GM10248 (cell line): ENCODE measurements around the gene MRPL20.
A peak's percentile ranks its signal among the peaks of the same experiment; 100 is the strongest.
"Not testable (repeated sequence)": the region's sequence is repeated elsewhere in the genome, so short reads cannot be mapped to it uniquely, and the experiment has no call there.

Experiments
- CTCF ChIA-PET: fragments of 300-600 bp; sonication (Branson Sonifier 250); formaldehyde crosslinking; extraction: SDS; loops from one replicate; lab custom pipeline; 2021; ENCODE audit warnings: antibody characterized with exemption; lab: Yijun Ruan, JAX
- POLR2A ChIA-PET: fragments of 350-650 bp; sonication (Branson Sonifier 250); formaldehyde crosslinking; extraction: SDS; loops from one replicate; lab custom pipeline; 2020; ENCODE audit warnings: antibody characterized with exemption; lab: Yijun Ruan, JAX
- DNase-seq: peaks from one replicate; pipeline ENCODE4 v3.0.0; 2012; ENCODE audit errors: extremely low spot score
- CTCF ChIP-seq: IDR thresholded peaks from 2 replicates; pipeline ENCODE4 v1.5.1; 2012; ENCODE audit warnings: mild to moderate bottlenecking, low read depth; ENCODE audit errors: extremely low read depth, missing control alignments, control extremely low read depth

Gene MRPL20

GRCh38 chr1:1373051-1373814 is 33.9 kb downstream of the MRPL20 start:
- TF ChIP-seq CTCF: no peak
- DNase-seq: no peak
- ChIA-PET CTCF (interaction anchor here (0.7 to 4.0 kb wide), 14 partner anchors 10 to 132 kb away, joined by 3 to 29 read pairs (median 6); partner anchors contain the start of gene CCNL2), POLR2A (no interaction called here)

GRCh38 chr1:1371746-1372711 is 35.1 kb downstream of the MRPL20 start:
- peak; percentile 90 for DNase-seq
- POLR2A ChIA-PET: interaction anchor here (0.9 kb wide), 1 partner anchor 27 kb away, joined by 4 read pairs; the partner anchor contains the start of gene CCNL2
- peak; percentile 92 for TF ChIP-seq CTCF
- CTCF ChIA-PET: interaction anchor here (0.6 to 4.0 kb wide), 27 partner anchors 9 to 387 kb away, joined by 3 to 29 read pairs (median 4); partner anchors contain the start of genes CCNL2, MRPL20, MXRA8 and UBE2J2

GRCh38 chr1:1371364-1371745 is 35.7 kb downstream of the MRPL20 start:
- ChIA-PET POLR2A (no interaction called here), CTCF (interaction anchor here (0.8 to 4.0 kb wide), 21 partner anchors 8 to 387 kb away, joined by 3 to 29 read pairs (median 4); partner anchors contain the start of genes CCNL2, MRPL20, MXRA8 and UBE2J2)
- DNase-seq: no peak
- TF ChIP-seq CTCF: no peak

GRCh38 chr1:1370771-1371300 is 36.3 kb downstream of the MRPL20 start:
- TF ChIP-seq CTCF: no peak
- ChIA-PET CTCF (interaction anchor here (1.1 to 4.0 kb wide), 12 partner anchors 8 to 386 kb away, joined by 3 to 29 read pairs (median 5); partner anchors contain the start of genes CCNL2, MRPL20 and MXRA8), POLR2A (no interaction called here)
- no peak for DNase-seq

- DNase-seq, POLR2A ChIA-PET: not testable (repeated sequence)
- CTCF ChIA-PET: interaction anchor here (0.9 to 4.0 kb wide), 4 partner anchors 17 to 34 kb away, joined by 3 to 29 read pairs (median 4); no protein-coding TSS in a partner anchor
These were observed 37.0 kb downstream of the MRPL20 start for GRCh38 chr1:1370094-1370493.

- ChIA-PET POLR2A (no interaction called here), CTCF (no interaction called here)
- DNase-seq: no peak
- no peak for TF ChIP-seq CTCF
These were observed 39.8 kb downstream of the MRPL20 start for GRCh38 chr1:1367315-1367714.
